H1 (cell line): ENCODE results near the gene FGD5. TPM values are rescaled to one million over a fixed set of nuclear protein-coding genes. Genes with fewer than 3 reads are reported as not detected.

Experiments used
- CTCF ChIA-PET: fragments of 300-600 bp; sonication (Branson Sonifier 250); formaldehyde crosslinking; loops from one replicate; lab custom pipeline; 2021; ENCODE audit not compliant: partially characterized antibody; lab: Charles Lee
- POLR2A ChIA-PET: fragments of 300-600 bp; sonication (Branson Sonifier 250); formaldehyde crosslinking; loops from one replicate; lab custom pipeline; 2021; ENCODE audit warnings: inconsistent platforms; ENCODE audit not compliant: partially characterized antibody; lab: Charles Lee
- DNase-seq, 2 experiments: peaks; one replicate each; pipeline versions ENCODE4 v3.0.0 to v3.0.0-alpha.2; 2010 to 2022; ENCODE audit warnings: low spot score in 2 of 2, low read depth in 1 of 2, mixed read lengths in 1 of 2
- FAIRE-seq: peaks from 2 replicates; lab custom pipeline; 2011; peaks lifted over from hg19 to GRCh38; lab: Jason Lieb, UNC
- H2AFZ ChIP-seq: 2 replicates; pipeline ENCODE4 v1.8.1; 2012; ENCODE audit warnings: low read length, inconsistent platforms
- H2AK5ac ChIP-seq: 2 replicates; pipeline ENCODE4 v1.6.1; 2013; ENCODE audit warnings: low read depth, low read length
- H2BK120ac ChIP-seq: replicated peaks from 2 replicates; pipeline ENCODE3; 2013; ENCODE audit warnings: low read depth, low read length, inconsistent platforms
- H2BK12ac ChIP-seq: 2 replicates; pipeline ENCODE4 v1.6.1; 2013; ENCODE audit warnings: low read depth, low read length
- H2BK15ac ChIP-seq: 2 replicates; pipeline ENCODE4 v1.6.1; 2013; ENCODE audit warnings: low read length
- H2BK20ac ChIP-seq: 2 replicates; pipeline ENCODE4 v1.6.1; 2013; ENCODE audit warnings: low read length
- H2BK5ac ChIP-seq: 2 replicates; pipeline ENCODE4 v1.6.1; 2013; ENCODE audit warnings: low read depth, low read length
- H3K14ac ChIP-seq: 2 replicates; pipeline ENCODE4 v1.6.1; 2013; ENCODE audit warnings: inconsistent platforms; ENCODE audit not compliant: insufficient read length
- H3K18ac ChIP-seq: 2 replicates; pipeline ENCODE4 v1.6.1; 2013; ENCODE audit warnings: low read length; ENCODE audit errors: extremely low read depth
- H3K23ac ChIP-seq: 2 replicates; pipeline ENCODE4 v1.6.1; 2013; ENCODE audit warnings: inconsistent platforms; ENCODE audit not compliant: insufficient read length
- H3K23me2 ChIP-seq: 2 replicates; pipeline ENCODE4 v1.6.1; 2013; ENCODE audit warnings: low read depth, low read length
- H3K27ac ChIP-seq: 2 replicates; pipeline ENCODE4 v1.6.1; 2011; ENCODE audit warnings: low read depth, low read length, inconsistent platforms
- H3K27me3 ChIP-seq, 4 experiments: replicated peaks in 1 of 4; 1 replicate in 1 of 4; 2 replicates in 3 of 4; pipeline versions ENCODE4 v1.6.1 to v1.8.1; 2011 to 2013; ENCODE audit warnings: low read length in 3 of 4, mild to moderate bottlenecking in 3 of 4, inconsistent platforms in 2 of 4, mixed read lengths in 2 of 4, moderate library complexity in 1 of 4; ENCODE audit not compliant: control insufficient read depth in 3 of 4, insufficient read depth in 3 of 4; ENCODE audit errors: extremely low read depth in 1 of 4
- H3K36me3 ChIP-seq, 4 experiments: 2 replicates each; pipeline versions ENCODE4 v1.6.1 to v1.8.1; 2011 to 2013; ENCODE audit warnings: mild to moderate bottlenecking in 4 of 4, low read length in 3 of 4, moderate library complexity in 2 of 4, control low read depth in 1 of 4, inconsistent platforms in 1 of 4; ENCODE audit not compliant: insufficient read depth in 4 of 4, control insufficient read depth in 2 of 4
- H3K4ac ChIP-seq: replicated peaks from 2 replicates; pipeline ENCODE3; 2013; ENCODE audit warnings: low read length, low read depth, mixed read lengths, inconsistent platforms; ENCODE audit not compliant: insufficient read length
- H3K4me1 ChIP-seq, 4 experiments: replicated peaks in 1 of 4; 1 replicate in 1 of 4; 2 replicates in 3 of 4; pipeline versions ENCODE4 v1.6.1 to v1.8.1; 2011 to 2013; ENCODE audit warnings: low read length in 3 of 4, inconsistent platforms in 2 of 4, mixed read lengths in 1 of 4; ENCODE audit not compliant: insufficient read depth in 4 of 4, control insufficient read depth in 3 of 4
- H3K4me2 ChIP-seq, 2 experiments: 2 replicates each; pipeline versions ENCODE4 v1.6.1 to v1.8.1; 2011 to 2013; ENCODE audit warnings: low read depth in 2 of 2, low read length in 2 of 2, control low read depth in 1 of 2, inconsistent platforms in 1 of 2, mild to moderate bottlenecking in 1 of 2; ENCODE audit not compliant: insufficient read depth in 1 of 2
- H3K4me3 ChIP-seq, 4 experiments: fragments of 200-600, 300-600 bp in 1 of 4; sonication (generic), shearing (Covaris generic), sonication (Bioruptor Twin) in 1 of 4; 2 replicates each; pipeline versions ENCODE4 v1.5.1 to v1.8.1; 2011 to 2016; ENCODE audit warnings: low read length in 4 of 4, low read depth in 3 of 4, control low read depth in 2 of 4, inconsistent platforms in 2 of 4, mild to moderate bottlenecking in 2 of 4, mixed read lengths in 1 of 4, moderate library complexity in 1 of 4; ENCODE audit not compliant: insufficient read depth in 2 of 4; ENCODE audit errors: extremely low read depth in 1 of 4
- H3K56ac ChIP-seq: replicated peaks from 2 replicates; pipeline ENCODE3; 2013; ENCODE audit warnings: low read depth, mild to moderate bottlenecking, mixed read lengths, low read length, inconsistent platforms; ENCODE audit not compliant: insufficient read length
- H3K79me1 ChIP-seq: 2 replicates; pipeline ENCODE4 v1.6.1; 2013; ENCODE audit warnings: low read depth, low read length, control low read depth
- H3K79me2 ChIP-seq, 2 experiments: 2 replicates each; pipeline versions ENCODE4 v1.6.1 to v1.8.1; 2012 to 2013; ENCODE audit warnings: low read length in 2 of 2, mild to moderate bottlenecking in 2 of 2, inconsistent platforms in 1 of 2; ENCODE audit not compliant: insufficient read depth in 2 of 2, control insufficient read depth in 1 of 2
- H3K9ac ChIP-seq, 4 experiments: replicated peaks in 1 of 4; 1 replicate in 1 of 4; 2 replicates in 3 of 4; pipeline versions ENCODE4 v1.6.1 to v1.8.1; 2011 to 2013; ENCODE audit warnings: low read depth in 3 of 4, low read length in 3 of 4, control low read depth in 2 of 4, mild to moderate bottlenecking in 2 of 4, moderate library complexity in 2 of 4, inconsistent platforms in 1 of 4; ENCODE audit errors: extremely low read depth in 1 of 4
- H3K9me3 ChIP-seq, 2 experiments: 2 replicates each; pipeline versions ENCODE4 v1.6.1 to v1.8.1; 2012 to 2013; ENCODE audit warnings: mild to moderate bottlenecking in 2 of 2, moderate library complexity in 2 of 2, control low read depth in 1 of 2, inconsistent platforms in 1 of 2, low read depth in 1 of 2, low read length in 1 of 2, mixed read lengths in 1 of 2; ENCODE audit not compliant: insufficient read depth in 2 of 2
- H4K20me1 ChIP-seq, 2 experiments: replicated peaks in 1 of 2; 2 replicates each; pipeline versions ENCODE3 to v1.8.1; 2011 to 2013; ENCODE audit warnings: inconsistent platforms in 2 of 2, low read length in 2 of 2, mild to moderate bottlenecking in 1 of 2; ENCODE audit not compliant: insufficient read depth in 2 of 2, control insufficient read depth in 1 of 2
- H4K5ac ChIP-seq: 2 replicates; pipeline ENCODE4 v1.6.1; 2013; ENCODE audit warnings: low read length, low read depth, mixed read lengths, inconsistent platforms; ENCODE audit not compliant: insufficient read length
- H4K8ac ChIP-seq: 2 replicates; pipeline ENCODE4 v1.8.0; 2013; ENCODE audit warnings: mild to moderate bottlenecking, moderate library complexity, low read length, inconsistent platforms; ENCODE audit not compliant: insufficient read depth; ENCODE audit errors: extremely low read depth
- H4K91ac ChIP-seq: replicated peaks from 2 replicates; pipeline ENCODE3; 2013; ENCODE audit warnings: low read length, mixed read lengths, inconsistent platforms; ENCODE audit not compliant: insufficient read length
- SIX5 ChIP-seq: IDR thresholded peaks from 2 replicates; pipeline ENCODE4 v1.6.1; 2011; ENCODE audit warnings: mild to moderate bottlenecking, low read depth, low read length
- polyA plus RNA-seq, 7 experiments: library from polyadenylated mRNA; depleted of rRNA in 3 of 7; stranded (reverse) in 5 of 7; unstranded in 2 of 7; fragments of >200 nt in 5 of 7; fragments of 200-250 nt in 2 of 7; gene quantifications; 1 replicate in 5 of 7; 2 replicates in 1 of 7; 4 replicates in 1 of 7; pipeline versions ENCODE4 v1.2.1 to v1.2.3, GENCODE V29; 2011 to 2013; ENCODE audit warnings: missing spikeins in 2 of 7, mixed read lengths in 2 of 7
- total RNA-seq: library from RNA; stranded (reverse); fragmentation: NEBNext Ultra II Directional; extraction: Animal tissue kit (Norgen Biotek cat#: 25700); gene quantifications from 2 replicates; pipeline ENCODE4 v1.2.1, GENCODE V29; 2021

FGD5 gene
- total and polyA plus RNA-seq, 2 of the 8 experiments (the other 6 are each of a cell fraction or from before 2014, with no cell fraction given), result 4.7 to 14.3 TPM

DNA sequence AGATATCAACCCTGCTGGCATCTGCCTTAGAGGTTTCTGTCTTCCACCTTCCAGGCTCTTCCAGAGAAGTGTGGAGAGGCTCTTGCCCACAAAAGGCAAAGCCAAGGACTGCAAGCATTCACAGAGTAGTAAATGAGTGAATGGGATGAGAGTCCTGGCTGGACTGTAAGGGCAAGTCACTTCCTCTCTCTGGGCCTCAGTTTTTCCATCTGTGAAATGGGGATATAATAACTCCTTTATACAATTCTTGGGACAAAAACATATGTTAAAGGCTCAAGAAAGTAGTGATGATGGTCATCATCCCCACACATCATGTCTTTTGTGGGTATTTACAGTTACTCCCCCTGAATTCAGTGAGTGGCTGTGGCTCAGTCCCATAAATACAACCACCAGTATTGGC, 10.7 kb upstream of the FGD5 start:
- Histone ChIP-seq H3K4ac (no peak overlapping the region), H3K79me2 (no peaks in the 10 kb centered on the region), H2BK120ac (no peak overlapping the region), H3K18ac (no peak overlapping the region), H3K23me2 (peaks cover 19% of the 10 kb centered on the region; the same call in 1 of the 2 replicates), H2BK15ac (no peak overlapping the region), H2BK12ac (no peak overlapping the region), H3K4me2 (no peak overlapping the region), H2AFZ (no peak overlapping the region), H3K56ac (no peak overlapping the region), H4K8ac (no peak overlapping the region), H3K9ac (no peak overlapping the region), H4K91ac (no peak overlapping the region), H2BK20ac (no peak overlapping the region), H2BK5ac (no peak overlapping the region), H3K27ac (no peak overlapping the region), H3K14ac (no peak overlapping the region), H3K79me1 (no peaks in the 10 kb centered on the region), H4K20me1 (no peaks in the 10 kb centered on the region), H3K4me1 (peaks cover 0 to 11% (median 3%) of the 10 kb centered on the region in 4 experiments; a peak in 3 of 7 replicates), H4K5ac (no peak overlapping the region), H3K9me3 (no peaks in the 10 kb centered on the region), H3K4me3 (no peak overlapping the region), H3K36me3 (no peaks in the 10 kb centered on the region), H3K27me3 (peaks cover 7 to 45% (median 37%) of the 10 kb centered on the region in 4 experiments), H3K23ac (no peak overlapping the region), H2AK5ac (no peak overlapping the region)
- FAIRE-seq, result no peak
- CTCF ChIA-PET, result interaction anchor here (1.2 to 1.9 kb wide), 3 partner anchors 15 to 27 kb away, joined by 4 to 7 read pairs (median 4); no protein-coding TSS in a partner anchor
- no peak for TF ChIP-seq SIX5
- DNase-seq, result no peak
- POLR2A ChIA-PET, result no interaction called here
